K562 (cell line): Measurements from ENCODE around the gene NAV2. TPM values are rescaled to one million over a fixed set of nuclear protein-coding genes. Genes with fewer than 3 reads are reported as not detected.

ENCODE experiments used
- ATAC-seq: fragments of 200-7000 bp; cut with Tn5 transposase; 3 replicates; pipeline ENCODE4 v1.9.1; 2020; ENCODE audit warnings: moderate library complexity
- BruUV-seq: library from RNA; stranded (reverse); fragments of 400-500 nt; replicated peaks from 2 replicates; lab custom pipeline; 2021; lab: Mats Ljungman, UMichigan
- CTCF ChIA-PET: fragments of 300-600 bp; formaldehyde crosslinking; extraction: SDS; loops from one replicate; lab custom pipeline; 2021; ENCODE audit warnings: low intra/inter-chr PET ratio; lab: Yijun Ruan, JAX
- POLR2A ChIA-PET: fragments of 300-600, 350-650 bp; sonication (Branson Sonifier 250); formaldehyde crosslinking; extraction: SDS; loops from one replicate; lab custom pipeline; 2021; ENCODE audit warnings: antibody characterized with exemption, inconsistent platforms; lab: Yijun Ruan, JAX
- DNase-seq, 4 experiments: peaks; one replicate each; pipeline versions ENCODE4 v3.0.0 to v3.0.0-alpha.2; 2011 to 2018; ENCODE audit warnings: low spot score in 3 of 4, mixed read lengths in 3 of 4; ENCODE audit errors: extremely low read depth in 1 of 4
- FAIRE-seq: peaks from 2 replicates; lab custom pipeline; 2011; peaks lifted over from hg19 to GRCh38; lab: Jason Lieb, UNC
- H2AFZ ChIP-seq: 2 replicates; pipeline ENCODE4 v1.6.0; 2011; ENCODE audit warnings: low read depth, low read length, control low read depth, inconsistent platforms
- H3K27ac ChIP-seq: fragments of 200-600 bp; 3 replicates; pipeline ENCODE4 v1.8.0; 2011; ENCODE audit warnings: low read depth, mild to moderate bottlenecking, control low read depth, inconsistent platforms, low read length, moderate library complexity, mixed read lengths; ENCODE audit errors: extremely low read depth
- H3K27me3 ChIP-seq, 2 experiments: fragments of 300-600 bp in 1 of 2; 2 replicates in 1 of 2; 3 replicates in 1 of 2; pipeline versions ENCODE4 v1.6.0 to v1.8.0; 2011; ENCODE audit warnings: inconsistent platforms in 2 of 2, low read length in 2 of 2, mild to moderate bottlenecking in 1 of 2, mixed read lengths in 1 of 2, moderate library complexity in 1 of 2; ENCODE audit not compliant: control insufficient read depth in 2 of 2, insufficient read depth in 2 of 2
- H3K36me3 ChIP-seq: fragments of 300-600 bp; 3 replicates; pipeline ENCODE4 v1.8.0; 2011; ENCODE audit warnings: mild to moderate bottlenecking, low read length, inconsistent platforms; ENCODE audit not compliant: control insufficient read depth, insufficient read depth
- H3K4me1 ChIP-seq, 2 experiments: fragments of 200-600 bp in 1 of 2; replicated peaks in 1 of 2; 2 replicates in 1 of 2; 3 replicates in 1 of 2; pipeline versions ENCODE4 v1.5.1 to v1.8.0; 2011; ENCODE audit warnings: inconsistent platforms in 2 of 2, low read length in 2 of 2, mild to moderate bottlenecking in 1 of 2, mixed read lengths in 1 of 2, moderate library complexity in 1 of 2; ENCODE audit not compliant: control insufficient read depth in 2 of 2, insufficient read depth in 2 of 2
- H3K4me2 ChIP-seq: 2 replicates; pipeline ENCODE4 v1.6.1; 2011; ENCODE audit warnings: low read length, control low read depth, inconsistent platforms, mixed read lengths; ENCODE audit not compliant: insufficient read depth
- H3K4me3 ChIP-seq: fragments of 200-600 bp; sonication (generic), shearing (Covaris generic); 2 replicates; pipeline ENCODE4 v1.5.1; 2016; ENCODE audit warnings: control low read depth, inconsistent platforms
- H3K79me2 ChIP-seq: fragments of 200-600 bp; 3 replicates; pipeline ENCODE4 v1.8.0; 2011; ENCODE audit warnings: low read length, inconsistent platforms; ENCODE audit not compliant: control insufficient read depth, insufficient read depth
- H3K9ac ChIP-seq, 2 experiments: 2 replicates each; pipeline versions ENCODE4 v1.6.0 to v1.6.1; 2011; ENCODE audit warnings: low read depth in 2 of 2, low read length in 2 of 2, control low read depth in 1 of 2, inconsistent platforms in 1 of 2, mild to moderate bottlenecking in 1 of 2, mixed read lengths in 1 of 2; ENCODE audit not compliant: insufficient read depth in 1 of 2
- H3K9me1 ChIP-seq: one replicate; pipeline ENCODE4 v1.6.0; 2011; ENCODE audit warnings: inconsistent platforms, mild to moderate bottlenecking, low read length, moderate library complexity; ENCODE audit not compliant: control insufficient read depth, insufficient read depth
- H3K9me3 ChIP-seq: replicated peaks from 2 replicates; pipeline ENCODE4 v1.5.1; 2011; ENCODE audit warnings: low read depth, low read length, inconsistent platforms; ENCODE audit not compliant: control insufficient read depth, insufficient read depth
- H4K20me1 ChIP-seq: replicated peaks from 2 replicates; pipeline ENCODE4 v1.6.1; 2011; ENCODE audit warnings: low read length, inconsistent platforms, mixed read lengths; ENCODE audit not compliant: control insufficient read depth, insufficient read depth
- CEBPG ChIP-seq, 3 experiments: fragments of 200-800 bp in 1 of 3; sonication (Bioruptor generic) in 1 of 3; sonication (generic) in 1 of 3; formaldehyde crosslinking in 1 of 3; IDR thresholded peaks in 2 of 3; conservative IDR thresholded peaks in 1 of 3; 2 replicates each; pipeline versions ENCODE4 v1.6.1 to v1.8.0; 2016 to 2022; ENCODE audit warnings: missing compliant biosample characterization in 2 of 3, missing genetic modification characterization in 2 of 3, mild to moderate bottlenecking in 1 of 3, missing genetic modification reagents in 1 of 3
- CHD2 ChIP-seq: IDR thresholded peaks from 2 replicates; pipeline ENCODE4 v1.6.1; 2011; ENCODE audit warnings: low read depth, low read length
- HNRNPLL ChIP-seq: fragments of 200-400 bp; formaldehyde crosslinking; IDR thresholded peaks from 2 replicates; pipeline ENCODE4 v1.6.1; 2017; ENCODE audit warnings: low read length, low read depth, mild to moderate bottlenecking; ENCODE audit not compliant: poor library complexity, severe bottlenecking
- NFE2 ChIP-seq: IDR thresholded peaks from 2 replicates; pipeline ENCODE4 v1.6.1; 2014; ENCODE audit warnings: antibody characterized with exemption, low read depth
- SMARCB1 ChIP-seq: IDR thresholded peaks from 2 replicates; pipeline ENCODE4 v1.6.1; 2011; ENCODE audit warnings: improper control_type of control experiment, low read depth; ENCODE audit not compliant: insufficient read length
- ZNF23 ChIP-seq: fragments of 250-450 bp; sonication (Bioruptor Pico); IDR thresholded peaks from 2 replicates; pipeline ENCODE4 v1.4.0; 2020; ENCODE audit warnings: mild to moderate bottlenecking
- ZNF347 ChIP-seq: fragments of 450-650 bp; formaldehyde crosslinking; IDR thresholded peaks from 2 replicates; pipeline ENCODE4 v1.4.0; 2020; ENCODE audit warnings: low read depth, mild to moderate bottlenecking, moderate library complexity
- WGBS: fragments of 100-300 bp; shearing (Covaris generic); methylation state at CpG from one replicate; pipeline ENCODE4 v1.1.6; 2016; ENCODE audit warnings: low coverage, mixed read lengths; ENCODE audit not compliant: insufficient coverage; ENCODE audit errors: missing lambda C conversion rate; 5-methylcytosine and 5-hydroxymethylcytosine counted together
- in situ Hi-C: fragments of 300-500 bp; cut with MboI; formaldehyde crosslinking; loops from 4 replicates; pipeline ENCODE4 v1.15.0; 2018; ENCODE audit warnings: inconsistent platforms, mixed read lengths
- intact Hi-C: fragments of 100-400 bp; cut with micrococcal nuclease; formaldehyde crosslinking; loops from 2 replicates; pipeline ENCODE4 v1.14.2; 2022
- polyA plus RNA-seq, 8 experiments: library from polyadenylated mRNA; depleted of rRNA in 4 of 8; stranded (reverse) in 5 of 8; unstranded in 3 of 8; fragments of >200 nt; fragmentation: Nextera tagmentation in 2 of 8; fragmentation: Illumina TruSeq in 1 of 8; extraction: Ambion mirVana in 2 of 8; extraction: Trizol in 1 of 8; gene quantifications; 2 replicates each; pipeline versions ENCODE4 v1.2.1 to v1.2.3, GENCODE V29; 2011 to 2014; ENCODE audit warnings: inconsistent platforms in 1 of 8, missing spikeins in 1 of 8
- total RNA-seq, 7 experiments: library from RNA; depleted of rRNA in 6 of 7; stranded (reverse); fragments of >200 nt in 6 of 7; fragmentation: Illumina TruSeq in 2 of 7; extraction: Trizol in 2 of 7; gene quantifications; 2 replicates each; pipeline versions ENCODE4 v1.2.1 to v1.2.3, GENCODE V29; 2011 to 2021; ENCODE audit warnings: low replicate concordance in 1 of 7
- TF ChIP-seq, protein P1 (sequence below): fragments of 250-450 bp; sonication (Bioruptor Pico); IDR thresholded peaks from 2 replicates; pipeline ENCODE4 v1.5.0; 2022; ENCODE audit warnings: mild to moderate bottlenecking

Gene NAV2
- total and polyA plus RNA-seq, 9 of the 15 experiments (the other 6 are each of a cell fraction or from before 2014, with no cell fraction given), result 0.03 to 0.35 (median 0.05) TPM

DNA sequence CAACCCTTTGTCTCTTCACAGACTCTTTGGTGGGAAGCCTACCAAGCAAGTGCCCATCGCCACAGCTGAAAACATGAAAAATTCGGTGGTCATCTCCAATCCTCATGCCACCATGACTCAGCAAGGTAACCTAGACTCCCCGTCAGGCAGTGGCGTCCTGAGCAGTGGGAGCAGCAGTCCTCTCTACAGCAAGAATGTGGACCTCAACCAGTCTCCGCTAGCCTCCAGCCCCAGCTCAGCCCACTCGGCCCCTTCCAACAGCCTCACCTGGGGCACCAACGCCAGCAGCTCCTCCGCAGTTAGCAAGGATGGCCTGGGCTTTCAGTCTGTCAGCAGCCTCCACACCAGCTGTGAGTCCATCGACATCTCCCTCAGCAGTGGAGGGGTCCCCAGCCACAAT is 336.1 kb downstream of the NAV2 start:
- Histone ChIP-seq H3K27me3 (peaks cover 4 to 6% of the 10 kb centered on the region in 2 experiments; a peak in 2 of 5 replicates), H3K9me1 (no peaks in the 10 kb centered on the region), H2AFZ (no peak overlapping the region), H3K4me3 (no peak overlapping the region), H3K79me2 (no peaks in the 10 kb centered on the region), H4K20me1 (no peaks in the 10 kb centered on the region), H3K4me2 (no peak overlapping the region), H3K36me3 (no peaks in the 10 kb centered on the region), H3K4me1 (peaks cover 0 to 9% of the 10 kb centered on the region in 2 experiments; a peak in 2 of 5 replicates), H3K9ac (0 out of 4 replicates have a peak overlapping the region, but pooled peaks of 1 of the 2 experiments have one; percentile 37), H3K27ac (no peak overlapping the region), H3K9me3 (no peaks in the 10 kb centered on the region)
- in situ Hi-C loops, result no loop called here
- intact Hi-C loops, result no loop called here
- CTCF ChIA-PET, result no interaction called here
- DNase-seq (no peak), ATAC-seq (no peak), FAIRE-seq (no peak)
- TF ChIP-seq HNRNPLL (no peak), NFE2 (peak; percentile 33; the same call in 1 of the 2 replicates), CHD2 (no peak), SMARCB1 (no peak)
- WGBS, result 51% methylated on average over 9 of the region's 9 CpGs
- POLR2A ChIA-PET, result interaction anchor here (1.1 kb wide), 1 partner anchor 20 kb away, joined by 4 read pairs; no protein-coding TSS in a partner anchor
- BruUV-seq, result no TSS peak

DNA sequence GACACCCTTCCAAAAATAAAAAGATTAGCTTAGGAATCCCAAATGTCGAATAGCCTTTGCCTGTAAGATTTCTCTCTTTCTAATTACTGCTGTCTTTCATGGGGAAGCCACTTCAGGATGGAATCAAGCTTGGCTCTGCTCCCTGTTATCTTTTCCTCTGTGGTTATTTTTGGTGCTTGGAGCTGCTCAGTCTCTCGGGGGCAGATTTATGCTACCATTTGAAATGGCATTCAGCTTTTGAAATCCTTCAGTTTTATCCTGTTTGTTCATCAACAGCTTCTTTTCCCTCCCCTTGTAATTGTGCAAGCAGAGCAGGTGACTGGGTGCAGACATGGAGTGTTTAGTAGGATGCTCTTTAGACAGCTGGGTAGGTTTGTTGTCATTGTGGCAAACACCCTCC is 336.6 kb downstream of the NAV2 start:
- no peak overlapping the region for H3K9ac ChIP-seq
- no peak for FAIRE-seq
- in situ Hi-C loops, result no loop called here
- TF ChIP-seq CEBPG (CRISPR knock-in tag; IDR thresholded peaks at IDR 0.05) (no peak), CEBPG (tag; conservative IDR thresholded peaks at IDR 0.05 in 1 of 2, IDR thresholded peaks at IDR 0.05 in 1 of 2) (0 out of 4 replicates have a peak, but pooled peaks of 1 of the 2 experiments have one; percentile 20), ZNF347 (CRISPR knock-in tag) (no peak), ZNF23 (CRISPR knock-in tag) (no peak)
- TF ChIP-seq, protein P1, sequence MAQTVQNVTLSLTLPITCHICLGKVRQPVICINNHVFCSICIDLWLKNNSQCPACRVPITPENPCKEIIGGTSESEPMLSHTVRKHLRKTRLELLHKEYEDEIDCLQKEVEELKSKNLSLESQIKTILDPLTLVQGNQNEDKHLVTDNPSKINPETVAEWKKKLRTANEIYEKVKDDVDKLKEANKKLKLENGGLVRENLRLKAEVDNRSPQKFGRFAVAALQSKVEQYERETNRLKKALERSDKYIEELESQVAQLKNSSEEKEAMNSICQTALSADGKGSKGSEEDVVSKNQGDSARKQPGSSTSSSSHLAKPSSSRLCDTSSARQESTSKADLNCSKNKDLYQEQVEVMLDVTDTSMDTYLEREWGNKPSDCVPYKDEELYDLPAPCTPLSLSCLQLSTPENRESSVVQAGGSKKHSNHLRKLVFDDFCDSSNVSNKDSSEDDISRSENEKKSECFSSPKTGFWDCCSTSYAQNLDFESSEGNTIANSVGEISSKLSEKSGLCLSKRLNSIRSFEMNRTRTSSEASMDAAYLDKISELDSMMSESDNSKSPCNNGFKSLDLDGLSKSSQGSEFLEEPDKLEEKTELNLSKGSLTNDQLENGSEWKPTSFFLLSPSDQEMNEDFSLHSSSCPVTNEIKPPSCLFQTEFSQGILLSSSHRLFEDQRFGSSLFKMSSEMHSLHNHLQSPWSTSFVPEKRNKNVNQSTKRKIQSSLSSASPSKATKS, result no peak
- no peak overlapping the region for H3K4me3 ChIP-seq
- POLR2A ChIA-PET, result interaction anchor here (1.1 to 1.7 kb wide), 2 partner anchors 19 to 21 kb away, joined by 4 read pairs; no protein-coding TSS in a partner anchor
- H3K27ac ChIP-seq, result no peak overlapping the region
- intact Hi-C loops, result no loop called here
- no peaks in the 10 kb centered on the region for H3K9me3 ChIP-seq
- CTCF ChIA-PET, result no interaction called here
- H3K79me2 ChIP-seq, result no peaks in the 10 kb centered on the region
- no peak overlapping the region for H3K4me2 ChIP-seq
- H4K20me1 ChIP-seq, result no peaks in the 10 kb centered on the region
- DNase-seq, result no peak
- BruUV-seq, result no TSS peak
- peaks cover 4 to 6% of the 10 kb centered on the region in 2 experiments; a peak in 2 of 5 replicates for H3K27me3 ChIP-seq
- H3K4me1 ChIP-seq, result peaks cover 0 to 9% of the 10 kb centered on the region in 2 experiments; a peak in 2 of 5 replicates
- no peaks in the 10 kb centered on the region for H3K9me1 ChIP-seq
- no peak overlapping the region for H2AFZ ChIP-seq
- H3K36me3 ChIP-seq, result no peaks in the 10 kb centered on the region
- ATAC-seq, result no peak
- 6% methylated on average over 2 of the region's 2 CpGs for WGBS
